ENCODE results near the gene FBL. TPM values are rescaled to one million over a fixed set of nuclear protein-coding genes. Genes with fewer than 3 reads are reported as not detected.

The FBL gene
- total RNA-seq, 2 experiments from 2014 or later = 901 to 905 TPM

GRCh38 chr19:39820696-39821095, 25.5 kb downstream of the FBL start:
- no peak for ATAC-seq

DNA sequence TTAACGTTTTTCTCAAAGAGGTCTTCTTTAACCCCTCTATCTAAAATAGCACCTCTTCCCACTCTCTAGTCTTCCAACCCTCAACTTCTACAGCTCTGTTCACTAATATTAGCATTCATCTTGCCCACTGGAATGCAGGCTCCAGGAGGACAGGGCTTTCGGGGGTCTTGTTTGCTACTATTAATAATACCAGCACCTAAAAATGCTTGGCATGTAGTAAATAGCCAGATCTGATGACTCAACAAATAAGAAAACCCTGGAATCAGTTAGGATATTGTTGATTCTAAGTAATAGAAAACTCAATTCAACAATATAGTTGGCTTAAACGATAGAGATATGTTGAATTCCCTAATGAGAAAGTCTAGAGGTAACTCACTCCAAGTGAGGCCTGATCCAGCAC, 26.4 kb downstream of the FBL start:
- ChIA-PET POLR2A (interaction anchor here (0.9 kb wide), 1 partner anchor 9 kb away, joined by 3 read pairs; no protein-coding TSS in a partner anchor), CTCF (interaction anchor here (2.1 kb wide), 1 partner anchor 27 kb away, joined by 11 read pairs; no protein-coding TSS in a partner anchor)
- Mint-ChIP-seq H3K9me3 (no peaks in the 10 kb centered on the region), H3K27ac (no peak overlapping the region), H3K36me3 (ENCODE audit: low read depth) (peaks cover 6% of the 10 kb centered on the region), H3K4me1 (ENCODE audit: low read depth) (peaks cover 17% of the 10 kb centered on the region), H3K4me3 (no peak overlapping the region), H3K27me3 (no peaks in the 10 kb centered on the region)
- TF ChIP-seq, protein P1, sequence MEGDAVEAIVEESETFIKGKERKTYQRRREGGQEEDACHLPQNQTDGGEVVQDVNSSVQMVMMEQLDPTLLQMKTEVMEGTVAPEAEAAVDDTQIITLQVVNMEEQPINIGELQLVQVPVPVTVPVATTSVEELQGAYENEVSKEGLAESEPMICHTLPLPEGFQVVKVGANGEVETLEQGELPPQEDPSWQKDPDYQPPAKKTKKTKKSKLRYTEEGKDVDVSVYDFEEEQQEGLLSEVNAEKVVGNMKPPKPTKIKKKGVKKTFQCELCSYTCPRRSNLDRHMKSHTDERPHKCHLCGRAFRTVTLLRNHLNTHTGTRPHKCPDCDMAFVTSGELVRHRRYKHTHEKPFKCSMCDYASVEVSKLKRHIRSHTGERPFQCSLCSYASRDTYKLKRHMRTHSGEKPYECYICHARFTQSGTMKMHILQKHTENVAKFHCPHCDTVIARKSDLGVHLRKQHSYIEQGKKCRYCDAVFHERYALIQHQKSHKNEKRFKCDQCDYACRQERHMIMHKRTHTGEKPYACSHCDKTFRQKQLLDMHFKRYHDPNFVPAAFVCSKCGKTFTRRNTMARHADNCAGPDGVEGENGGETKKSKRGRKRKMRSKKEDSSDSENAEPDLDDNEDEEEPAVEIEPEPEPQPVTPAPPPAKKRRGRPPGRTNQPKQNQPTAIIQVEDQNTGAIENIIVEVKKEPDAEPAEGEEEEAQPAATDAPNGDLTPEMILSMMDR (IDR thresholded peaks at IDR 0.05) = no peak
- intact Hi-C loops (cut with micrococcal nuclease) = no loop called here
- DNase-seq (no peak), ATAC-seq (no peak)

More at GRCh38 chr19:39820696-39821095, 25.5 kb downstream of the FBL start:
- CTCF ChIA-PET = interaction anchor here (2.1 kb wide), 1 partner anchor 28 kb away, joined by 11 read pairs; no protein-coding TSS in a partner anchor
- POLR2A ChIA-PET = interaction anchor here (0.7 to 1.3 kb wide), 2 partner anchors 13 to 399 kb away, joined by 3 to 5 read pairs; partner anchors contain the start of gene DYRK1B
- Mint-ChIP-seq H3K4me1 (ENCODE audit: low read depth) (peaks cover 17% of the 10 kb centered on the region), H3K4me3 (no peak overlapping the region), H3K27me3 (no peaks in the 10 kb centered on the region), H3K27ac (no peak overlapping the region), H3K9me3 (no peaks in the 10 kb centered on the region), H3K36me3 (ENCODE audit: low read depth) (peaks cover 6% of the 10 kb centered on the region)
- intact Hi-C loops (cut with micrococcal nuclease) = no loop called here
- TF ChIP-seq, protein P1 (IDR thresholded peaks at IDR 0.05) = no peak
- no peak for DNase-seq

GRCh38 chr19:39818626-39819097, 27.5 kb downstream of the FBL start:
- DNase-seq = no peak
- H3K27ac Mint-ChIP-seq = no peak overlapping the region
- intact Hi-C loops (cut with micrococcal nuclease) = no loop called here
- H3K36me3 Mint-ChIP-seq (ENCODE audit: low read depth) = peaks cover 6% of the 10 kb centered on the region
- peaks cover 17% of the 10 kb centered on the region for H3K4me1 Mint-ChIP-seq (ENCODE audit: low read depth)
- ChIA-PET CTCF (interaction anchor here (1.2 to 1.8 kb wide), 2 partner anchors 26 kb away, joined by 3 to 4 read pairs; no protein-coding TSS in a partner anchor), POLR2A (interaction anchor here (0.9 to 1.4 kb wide), 2 partner anchors 8 to 27 kb away, joined by 3 read pairs; no protein-coding TSS in a partner anchor)
- peak; percentile 58 for ATAC-seq
- H3K9me3 Mint-ChIP-seq = no peaks in the 10 kb centered on the region
- TF ChIP-seq, protein P1 (IDR thresholded peaks at IDR 0.05) = no peak
- H3K4me3 Mint-ChIP-seq = no peak overlapping the region
- H3K27me3 Mint-ChIP-seq = no peaks in the 10 kb centered on the region

DNA sequence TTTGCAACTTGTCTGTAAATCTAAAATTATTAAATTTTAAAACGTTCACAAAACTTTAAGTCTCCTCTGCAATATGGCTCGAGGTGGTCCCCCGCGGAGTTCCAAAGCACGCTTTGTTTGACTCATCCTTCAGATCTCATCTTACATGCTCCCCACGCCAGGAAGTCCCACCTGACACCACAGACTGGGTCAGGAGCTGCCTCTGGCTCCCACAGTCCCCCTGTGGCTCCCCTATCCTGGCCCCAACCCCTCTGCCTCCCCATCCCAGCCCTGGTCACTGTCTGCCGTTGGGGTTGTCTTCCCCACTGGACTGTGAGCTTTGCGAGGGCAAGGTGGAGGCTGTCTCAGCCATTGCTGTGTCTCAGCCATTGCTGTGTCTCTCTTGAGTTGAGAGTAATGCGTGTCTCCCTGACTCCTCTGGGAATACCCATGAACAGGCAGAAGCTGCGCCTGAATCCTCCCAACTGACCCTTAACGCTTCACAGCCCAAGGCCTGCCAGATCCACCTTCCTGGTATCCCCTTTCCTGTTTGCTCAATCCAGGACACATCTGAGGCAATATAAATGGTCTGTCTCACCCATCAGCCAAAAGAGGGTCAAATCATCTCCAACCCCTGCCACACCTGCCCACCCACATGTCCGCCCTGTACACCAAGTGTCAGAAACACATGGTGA, 28.2 kb downstream of the FBL start:
- Mint-ChIP-seq H3K27ac (no peak overlapping the region), H3K36me3 (ENCODE audit: low read depth) (peaks cover 6% of the 10 kb centered on the region), H3K27me3 (no peaks in the 10 kb centered on the region), H3K4me3 (no peak overlapping the region), H3K9me3 (no peaks in the 10 kb centered on the region), H3K4me1 (ENCODE audit: low read depth) (peaks cover 17% of the 10 kb centered on the region)
- TF ChIP-seq, protein P1 (IDR thresholded peaks at IDR 0.05) = no peak
- ChIA-PET CTCF (interaction anchor here (1.2 to 1.8 kb wide), 2 partner anchors 25 to 27 kb away, joined by 3 to 4 read pairs; no protein-coding TSS in a partner anchor), POLR2A (interaction anchor here (1.4 kb wide), 1 partner anchor 27 kb away, joined by 3 read pairs; no protein-coding TSS in a partner anchor)
- ATAC-seq = no peak
- intact Hi-C loops (cut with micrococcal nuclease) = no loop called here
- no peak for DNase-seq
